PFSK-1 (cell line): ENCODE data around the gene DDX18. TPM values are rescaled to one million over a fixed set of nuclear protein-coding genes. Genes with fewer than 3 reads are reported as not detected.

Experiments
- FOXP2 ChIP-seq: optimal IDR thresholded peaks from 2 replicates; pipeline ENCODE3; 2011; ENCODE audit warnings: borderline replicate concordance, control low read depth, inconsistent platforms; ENCODE audit not compliant: insufficient read depth; ENCODE audit errors: extremely low read length, extremely low read depth
- POLR2AphosphoS5 ChIP-seq: IDR thresholded peaks from 2 replicates; pipeline ENCODE4 v1.6.1; 2012; ENCODE audit warnings: low read depth, mild to moderate bottlenecking, control low read depth, low read length, moderate library complexity
- SIN3A ChIP-seq: IDR thresholded peaks from 2 replicates; pipeline ENCODE4 v1.6.1; 2012; ENCODE audit warnings: mild to moderate bottlenecking, low read length, moderate library complexity, borderline replicate concordance; ENCODE audit not compliant: insufficient read depth
- TAF1 ChIP-seq: IDR thresholded peaks from 2 replicates; pipeline ENCODE4 v1.6.1; 2012; ENCODE audit warnings: low read length, control low read depth, borderline replicate concordance; ENCODE audit not compliant: insufficient read depth
- polyA plus RNA-seq: library from polyadenylated mRNA; unstranded; fragments of >200 nt; gene quantifications from one replicate; pipeline ENCODE4 v1.2.1, GENCODE V29; 2012; ENCODE audit warnings: low read depth, missing spikeins; ENCODE audit not compliant: insufficient read length
- TF ChIP-seq, protein P1 (sequence below), 2 experiments: IDR thresholded peaks; 2 replicates each; pipeline versions ENCODE4 v1.6.1 to v1.8.0; 2011 to 2012; ENCODE audit warnings: low read depth in 2 of 2, low read length in 2 of 2, control low read depth in 1 of 2, inconsistent platforms in 1 of 2, mild to moderate bottlenecking in 1 of 2, moderate library complexity in 1 of 2; ENCODE audit not compliant: insufficient read depth in 1 of 2

The DDX18 gene
- polyA plus RNA-seq: 53.6 TPM

DNA sequence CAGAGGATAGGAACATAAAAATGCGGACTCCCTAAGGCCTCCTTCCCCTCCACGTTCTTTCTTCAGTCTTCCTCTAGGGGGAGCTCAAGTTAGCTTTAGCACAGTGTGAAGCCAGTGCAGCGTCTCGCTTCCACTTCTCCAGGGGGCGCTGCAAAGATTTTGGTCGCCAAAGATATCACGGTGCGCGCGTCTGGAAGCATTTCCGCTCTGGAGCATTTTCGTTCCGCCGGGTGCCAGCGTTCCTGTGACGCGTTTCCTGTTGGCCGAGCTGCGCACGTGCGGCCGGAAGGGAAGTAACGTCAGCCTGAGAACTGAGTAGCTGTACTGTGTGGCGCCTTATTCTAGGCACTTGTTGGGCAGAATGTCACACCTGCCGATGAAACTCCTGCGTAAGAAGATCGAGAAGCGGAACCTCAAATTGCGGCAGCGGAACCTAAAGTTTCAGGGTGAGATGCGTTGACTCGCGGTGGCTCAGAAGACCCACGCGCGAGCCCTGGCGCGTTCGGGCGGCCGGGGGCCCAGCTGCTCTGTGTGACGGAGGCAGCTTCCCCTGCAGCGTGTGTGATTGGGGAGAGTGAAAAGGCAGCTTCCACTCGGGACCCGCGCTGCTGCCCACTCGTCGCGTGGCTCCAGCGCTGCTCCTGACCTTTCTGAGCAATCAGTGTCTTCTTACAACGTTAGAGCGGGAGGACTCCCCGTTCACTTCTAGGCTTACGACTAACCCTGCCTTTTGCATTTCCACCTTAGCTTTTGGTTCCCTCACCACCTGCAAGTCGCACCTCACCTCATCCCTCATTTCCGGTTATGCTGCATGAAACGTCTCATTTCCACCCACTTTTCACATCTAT, at the start of gene DDX18:
DDX18 (plus strand) TSS at position 275 of the 848 bp plus-strand sequence; CDS start at position 362, 87 bp downstream.
- TF ChIP-seq, protein P1, sequence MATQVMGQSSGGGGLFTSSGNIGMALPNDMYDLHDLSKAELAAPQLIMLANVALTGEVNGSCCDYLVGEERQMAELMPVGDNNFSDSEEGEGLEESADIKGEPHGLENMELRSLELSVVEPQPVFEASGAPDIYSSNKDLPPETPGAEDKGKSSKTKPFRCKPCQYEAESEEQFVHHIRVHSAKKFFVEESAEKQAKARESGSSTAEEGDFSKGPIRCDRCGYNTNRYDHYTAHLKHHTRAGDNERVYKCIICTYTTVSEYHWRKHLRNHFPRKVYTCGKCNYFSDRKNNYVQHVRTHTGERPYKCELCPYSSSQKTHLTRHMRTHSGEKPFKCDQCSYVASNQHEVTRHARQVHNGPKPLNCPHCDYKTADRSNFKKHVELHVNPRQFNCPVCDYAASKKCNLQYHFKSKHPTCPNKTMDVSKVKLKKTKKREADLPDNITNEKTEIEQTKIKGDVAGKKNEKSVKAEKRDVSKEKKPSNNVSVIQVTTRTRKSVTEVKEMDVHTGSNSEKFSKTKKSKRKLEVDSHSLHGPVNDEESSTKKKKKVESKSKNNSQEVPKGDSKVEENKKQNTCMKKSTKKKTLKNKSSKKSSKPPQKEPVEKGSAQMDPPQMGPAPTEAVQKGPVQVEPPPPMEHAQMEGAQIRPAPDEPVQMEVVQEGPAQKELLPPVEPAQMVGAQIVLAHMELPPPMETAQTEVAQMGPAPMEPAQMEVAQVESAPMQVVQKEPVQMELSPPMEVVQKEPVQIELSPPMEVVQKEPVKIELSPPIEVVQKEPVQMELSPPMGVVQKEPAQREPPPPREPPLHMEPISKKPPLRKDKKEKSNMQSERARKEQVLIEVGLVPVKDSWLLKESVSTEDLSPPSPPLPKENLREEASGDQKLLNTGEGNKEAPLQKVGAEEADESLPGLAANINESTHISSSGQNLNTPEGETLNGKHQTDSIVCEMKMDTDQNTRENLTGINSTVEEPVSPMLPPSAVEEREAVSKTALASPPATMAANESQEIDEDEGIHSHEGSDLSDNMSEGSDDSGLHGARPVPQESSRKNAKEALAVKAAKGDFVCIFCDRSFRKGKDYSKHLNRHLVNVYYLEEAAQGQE (IDR thresholded peaks at IDR 0.05; ENCODE audit: insufficient read depth in 1 of 2, low read depth in 2 of 2, low read length in 2 of 2): no peak
- TF ChIP-seq FOXP2 (peak; percentile 43), SIN3A (no peak), POLR2AphosphoS5 (peak; percentile 85), TAF1 (peak; percentile 62; the same call in 1 of the 2 replicates)

GRCh38 chr2:117770730-117771129, 43.8 kb upstream of the DDX18 start:
- TF ChIP-seq POLR2AphosphoS5 (no peak), FOXP2 (no peak), TAF1 (no peak), SIN3A (no peak)
- TF ChIP-seq, protein P1 (IDR thresholded peaks at IDR 0.05; ENCODE audit: insufficient read depth in 1 of 2, low read depth in 2 of 2, low read length in 2 of 2): no peak

DNA sequence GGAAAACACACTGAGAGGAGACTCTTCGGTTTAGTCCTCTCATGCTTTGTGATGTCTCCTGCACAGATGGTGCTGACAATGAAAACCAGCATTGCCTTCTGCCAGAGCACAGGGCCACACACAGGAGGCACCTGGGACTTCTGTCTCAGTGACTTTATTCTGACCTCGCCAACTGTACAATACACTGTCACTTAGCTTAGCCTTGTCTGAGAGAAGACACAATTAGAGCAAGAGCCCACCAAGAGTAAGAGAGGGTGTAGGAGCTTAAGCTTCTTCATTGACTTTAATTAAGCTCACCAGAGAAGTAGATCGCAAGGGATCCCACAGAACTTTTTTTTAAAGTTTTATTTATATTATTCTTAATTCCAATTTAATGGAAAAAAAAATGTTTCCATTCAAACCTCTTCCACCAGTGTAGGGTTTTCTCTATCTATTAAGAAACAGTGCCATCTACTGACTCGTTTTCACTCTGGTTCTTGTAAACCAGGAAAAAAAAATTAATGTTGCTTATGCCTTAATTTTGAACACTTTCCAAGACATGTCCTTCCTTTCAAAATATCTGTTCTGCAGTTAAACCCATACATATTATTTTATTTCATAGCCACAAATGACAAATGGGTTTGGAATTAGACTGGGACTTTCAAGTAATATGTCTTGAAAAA, 42.4 kb upstream of the DDX18 start:
- TF ChIP-seq SIN3A: no peak
- TF ChIP-seq POLR2AphosphoS5: no peak
- no peak for TF ChIP-seq FOXP2
- TF ChIP-seq, protein P1 (IDR thresholded peaks at IDR 0.05; ENCODE audit: insufficient read depth in 1 of 2, low read depth in 2 of 2, low read length in 2 of 2): no peak
- TF ChIP-seq TAF1: no peak

- TF ChIP-seq, protein P1 (IDR thresholded peaks at IDR 0.05; ENCODE audit: insufficient read depth in 1 of 2, low read depth in 2 of 2, low read length in 2 of 2): no peak
- TF ChIP-seq POLR2AphosphoS5 (no peak), SIN3A (no peak), FOXP2 (no peak), TAF1 (no peak)
Measured at GRCh38 chr2:117774716-117775115, 39.8 kb upstream of the DDX18 start.
